Measurements from ENCODE around the gene PAPSS2. TPM values are rescaled to one million over a fixed set of nuclear protein-coding genes. Genes with fewer than 3 reads are reported as not detected.

Gene PAPSS2
- total RNA-seq, 1 donor from 2014 or later = 61.5 TPM

DNA sequence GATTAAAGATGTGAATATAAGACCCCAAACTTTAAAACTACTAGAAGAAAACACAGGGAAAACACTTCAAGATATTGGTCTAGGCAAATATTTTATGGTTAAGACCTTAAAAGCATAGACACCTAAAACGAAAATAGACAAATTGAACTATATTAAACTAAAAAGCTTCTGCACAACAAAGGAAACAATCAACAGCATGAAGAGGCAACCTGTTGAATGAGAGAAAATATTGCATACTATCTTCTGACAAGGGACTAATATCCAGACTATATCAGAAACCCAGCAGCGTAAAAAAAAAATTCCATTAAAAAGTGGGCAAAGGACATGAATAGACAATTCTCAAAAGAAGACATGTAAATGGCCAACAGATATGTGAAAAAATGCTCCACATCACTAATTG lies 18.6 kb downstream of the PAPSS2 start:
- TF ChIP-seq, protein P1, sequence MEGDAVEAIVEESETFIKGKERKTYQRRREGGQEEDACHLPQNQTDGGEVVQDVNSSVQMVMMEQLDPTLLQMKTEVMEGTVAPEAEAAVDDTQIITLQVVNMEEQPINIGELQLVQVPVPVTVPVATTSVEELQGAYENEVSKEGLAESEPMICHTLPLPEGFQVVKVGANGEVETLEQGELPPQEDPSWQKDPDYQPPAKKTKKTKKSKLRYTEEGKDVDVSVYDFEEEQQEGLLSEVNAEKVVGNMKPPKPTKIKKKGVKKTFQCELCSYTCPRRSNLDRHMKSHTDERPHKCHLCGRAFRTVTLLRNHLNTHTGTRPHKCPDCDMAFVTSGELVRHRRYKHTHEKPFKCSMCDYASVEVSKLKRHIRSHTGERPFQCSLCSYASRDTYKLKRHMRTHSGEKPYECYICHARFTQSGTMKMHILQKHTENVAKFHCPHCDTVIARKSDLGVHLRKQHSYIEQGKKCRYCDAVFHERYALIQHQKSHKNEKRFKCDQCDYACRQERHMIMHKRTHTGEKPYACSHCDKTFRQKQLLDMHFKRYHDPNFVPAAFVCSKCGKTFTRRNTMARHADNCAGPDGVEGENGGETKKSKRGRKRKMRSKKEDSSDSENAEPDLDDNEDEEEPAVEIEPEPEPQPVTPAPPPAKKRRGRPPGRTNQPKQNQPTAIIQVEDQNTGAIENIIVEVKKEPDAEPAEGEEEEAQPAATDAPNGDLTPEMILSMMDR (IDR thresholded peaks at IDR 0.05) = no peak
- H3K4me1 Mint-ChIP-seq (ENCODE audit: low read depth) = peaks cover 21% of the 10 kb centered on the region
- no peak overlapping the region for H3K4me3 Mint-ChIP-seq (ENCODE audit: unreplicated experiment)
- no peaks in the 10 kb centered on the region for H3K9me3 Mint-ChIP-seq (ENCODE audit: low read depth)
- no peaks in the 10 kb centered on the region for H3K36me3 Mint-ChIP-seq (ENCODE audit: low read depth)
- H3K27ac Mint-ChIP-seq (ENCODE audit: unreplicated experiment) = no peak overlapping the region
- H3K27me3 Mint-ChIP-seq (ENCODE audit: low read depth) = no peaks in the 10 kb centered on the region
- DNase-seq (ENCODE audit: low spot score) = no peak

DNA sequence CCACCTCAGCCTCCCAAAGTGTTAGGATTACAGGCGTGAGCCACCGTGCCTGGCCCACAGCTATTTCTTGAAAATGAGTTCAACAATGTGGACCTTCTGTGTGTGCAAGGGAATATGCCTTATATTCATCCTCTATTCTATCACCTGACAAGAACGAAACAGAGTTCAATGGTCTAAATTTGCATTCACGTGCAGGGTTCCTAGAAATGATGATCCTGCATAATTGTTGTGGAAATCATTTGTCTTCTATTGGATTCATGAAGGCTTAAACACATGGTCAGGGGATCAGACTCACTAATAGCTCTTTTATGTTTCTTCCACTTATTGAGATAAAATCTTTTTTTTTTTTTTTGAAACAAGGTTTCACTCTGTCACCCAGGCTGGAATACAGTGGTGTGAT lies 23.7 kb downstream of the PAPSS2 start:
- H3K4me3 Mint-ChIP-seq (ENCODE audit: unreplicated experiment) = no peak overlapping the region
- H3K9me3 Mint-ChIP-seq (ENCODE audit: low read depth) = no peaks in the 10 kb centered on the region
- H3K36me3 Mint-ChIP-seq (ENCODE audit: low read depth) = no peaks in the 10 kb centered on the region
- TF ChIP-seq, protein P1 (IDR thresholded peaks at IDR 0.05) = no peak
- H3K27ac Mint-ChIP-seq (ENCODE audit: unreplicated experiment) = no peak overlapping the region
- H3K4me1 Mint-ChIP-seq (ENCODE audit: low read depth) = peaks cover 9% of the 10 kb centered on the region
- no peaks in the 10 kb centered on the region for H3K27me3 Mint-ChIP-seq (ENCODE audit: low read depth)
- no peak for DNase-seq (ENCODE audit: low spot score)

DNA sequence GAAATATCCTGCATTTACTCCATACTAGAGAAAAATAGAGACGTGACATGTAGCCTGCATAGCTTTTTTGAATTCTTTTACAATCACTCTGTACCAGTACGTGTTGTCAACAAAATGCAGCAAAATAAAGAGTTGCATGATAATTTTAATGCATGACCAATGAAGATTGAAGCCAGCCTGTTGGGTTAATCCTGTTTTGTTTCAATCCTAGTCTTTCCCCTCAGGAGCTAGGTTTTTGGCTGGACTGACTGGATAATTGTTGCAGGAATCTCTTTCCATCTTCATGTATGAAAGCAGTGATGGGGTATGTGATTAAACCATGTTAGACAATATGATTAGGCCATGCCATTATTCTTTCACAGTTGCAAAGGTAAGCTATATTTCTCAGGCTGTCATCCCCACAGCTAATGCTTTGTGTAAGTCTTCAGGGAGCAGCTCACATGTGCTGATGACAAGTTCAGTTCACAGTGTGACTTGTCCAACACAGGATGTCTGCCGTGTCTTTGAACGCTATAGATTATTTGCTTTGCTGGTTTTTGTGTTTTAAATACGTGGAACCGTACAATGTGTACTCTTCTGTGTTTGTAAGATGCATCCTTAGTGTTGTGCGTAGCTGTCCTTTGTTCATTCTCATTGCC lies 24.4 kb downstream of the PAPSS2 start:
- DNase-seq (ENCODE audit: low spot score) = no peak
- Mint-ChIP-seq H3K27ac (ENCODE audit: unreplicated experiment) (no peak overlapping the region), H3K4me3 (ENCODE audit: unreplicated experiment) (no peak overlapping the region), H3K9me3 (ENCODE audit: low read depth) (no peaks in the 10 kb centered on the region), H3K36me3 (ENCODE audit: low read depth) (no peaks in the 10 kb centered on the region), H3K4me1 (ENCODE audit: low read depth) (peaks cover 9% of the 10 kb centered on the region), H3K27me3 (ENCODE audit: low read depth) (no peaks in the 10 kb centered on the region)
- TF ChIP-seq, protein P1 (IDR thresholded peaks at IDR 0.05) = no peak

DNA sequence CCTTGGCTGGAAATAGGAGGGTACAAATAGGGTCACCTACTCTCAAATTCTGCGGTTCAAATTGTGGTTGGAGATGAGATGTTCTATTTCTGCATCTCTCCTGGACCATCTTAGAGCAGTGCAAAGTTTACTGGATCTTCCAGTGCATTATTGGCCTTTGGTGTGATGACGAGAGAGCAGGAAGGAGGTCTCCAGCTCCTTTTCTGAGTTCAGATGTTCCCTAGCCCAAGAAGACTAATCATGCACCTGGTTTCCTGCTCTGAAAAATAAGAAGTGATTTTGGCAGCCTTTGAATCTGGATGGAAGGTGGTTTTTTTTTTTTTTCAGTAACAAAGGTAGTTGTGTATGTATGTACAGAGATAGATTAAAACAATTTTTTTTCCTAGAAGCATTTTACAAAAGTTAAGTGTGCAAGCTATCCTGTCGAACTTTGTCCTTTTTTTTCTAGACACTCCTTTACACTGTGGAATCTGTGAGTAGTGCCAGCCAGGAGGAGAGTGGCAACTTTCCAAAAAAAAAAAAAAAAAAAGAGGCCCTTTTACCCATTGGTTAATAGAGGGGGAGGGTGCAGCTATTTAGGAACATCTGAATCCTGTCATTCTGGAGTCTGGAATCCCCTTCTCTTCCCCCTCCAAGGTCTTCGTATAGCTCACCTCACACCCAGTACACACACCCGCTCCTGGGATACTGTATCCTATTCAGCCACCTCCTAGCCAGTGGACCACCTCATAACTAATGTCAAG lies 26.3 kb downstream of the PAPSS2 start:
- TF ChIP-seq, protein P1 (IDR thresholded peaks at IDR 0.05) = no peak
- no peaks in the 10 kb centered on the region for H3K27me3 Mint-ChIP-seq (ENCODE audit: low read depth)
- H3K4me3 Mint-ChIP-seq (ENCODE audit: unreplicated experiment) = no peak overlapping the region
- peaks cover 9% of the 10 kb centered on the region for H3K4me1 Mint-ChIP-seq (ENCODE audit: low read depth)
- no peak overlapping the region for H3K27ac Mint-ChIP-seq (ENCODE audit: unreplicated experiment)
- DNase-seq (ENCODE audit: low spot score) = no peak
- no peaks in the 10 kb centered on the region for H3K9me3 Mint-ChIP-seq (ENCODE audit: low read depth)
- no peaks in the 10 kb centered on the region for H3K36me3 Mint-ChIP-seq (ENCODE audit: low read depth)

DNA sequence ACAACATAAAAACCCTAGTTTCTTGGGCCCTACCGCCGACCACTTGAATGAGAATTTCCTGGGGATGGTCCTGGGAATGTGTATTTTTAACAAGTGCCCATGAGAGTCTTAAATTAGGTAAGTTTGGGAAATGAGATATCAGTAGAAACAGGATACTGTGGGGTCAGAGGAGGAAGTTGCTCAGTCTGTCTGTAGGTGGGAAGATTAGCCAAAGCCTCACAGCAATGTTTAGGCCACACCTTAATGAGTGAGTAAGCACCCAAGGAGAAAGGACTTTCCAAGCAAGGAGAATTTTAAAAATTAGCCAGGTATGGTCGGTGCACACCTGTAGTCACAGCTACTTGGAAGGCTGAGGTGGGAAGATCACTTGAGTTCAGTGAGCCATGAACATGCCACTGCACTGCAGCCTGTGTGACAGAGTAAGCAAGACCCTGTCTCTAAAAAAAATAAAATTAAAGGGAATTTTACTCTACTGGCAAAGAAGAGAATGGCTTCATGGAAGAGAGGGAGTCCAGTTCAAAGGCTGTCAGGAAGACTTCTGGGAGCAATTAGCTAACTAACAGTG lies 31.9 kb downstream of the PAPSS2 start:
- Mint-ChIP-seq H3K27ac (ENCODE audit: unreplicated experiment) (no peak overlapping the region), H3K9me3 (ENCODE audit: low read depth) (no peaks in the 10 kb centered on the region), H3K36me3 (ENCODE audit: low read depth) (no peaks in the 10 kb centered on the region), H3K4me3 (ENCODE audit: unreplicated experiment) (no peak overlapping the region), H3K27me3 (ENCODE audit: low read depth) (no peaks in the 10 kb centered on the region), H3K4me1 (ENCODE audit: low read depth) (peaks cover 3% of the 10 kb centered on the region)
- TF ChIP-seq, protein P1 (IDR thresholded peaks at IDR 0.05) = no peak
- no peak for DNase-seq (ENCODE audit: low spot score)

Data from chondrocyte (in vitro differentiated cells).